H9 (cell line): ENCODE measurements around the gene TEX11. TPM values are rescaled to one million over a fixed set of nuclear protein-coding genes. Genes with fewer than 3 reads are reported as not detected.

Experiments
- DNase-seq: peaks from one replicate; pipeline ENCODE4 v3.0.0-alpha.2; 2017
- H2AFZ ChIP-seq: one replicate; pipeline ENCODE4 v1.6.1; 2013; ENCODE audit warnings: mild to moderate bottlenecking, low read length, control low read depth, moderate library complexity
- H2AK5ac ChIP-seq: 2 replicates; pipeline ENCODE4 v1.6.1; 2013; ENCODE audit warnings: low read length, control low read depth, mixed read lengths; ENCODE audit not compliant: insufficient read length
- H2BK120ac ChIP-seq: one replicate; pipeline ENCODE4 v1.6.1; 2013; ENCODE audit warnings: low read depth, mild to moderate bottlenecking, low read length, control low read depth, inconsistent platforms; ENCODE audit not compliant: poor library complexity, severe bottlenecking
- H2BK12ac ChIP-seq: 2 replicates; pipeline ENCODE4 v1.6.1; 2013; ENCODE audit warnings: low read length, control low read depth, mixed read lengths, low read depth; ENCODE audit not compliant: insufficient read length
- H2BK15ac ChIP-seq: 2 replicates; pipeline ENCODE4 v1.6.1; 2013; ENCODE audit warnings: low read depth, low read length, control low read depth
- H2BK20ac ChIP-seq: one replicate; pipeline ENCODE4 v1.6.1; 2013; ENCODE audit warnings: low read depth, mild to moderate bottlenecking, low read length, control low read depth, inconsistent platforms; ENCODE audit not compliant: poor library complexity, severe bottlenecking
- H2BK5ac ChIP-seq: 2 replicates; pipeline ENCODE4 v1.6.1; 2013; ENCODE audit warnings: low read length, control low read depth, mixed read lengths; ENCODE audit not compliant: insufficient read length
- H3K14ac ChIP-seq: 2 replicates; pipeline ENCODE4 v1.6.1; 2013; ENCODE audit warnings: low read length, control low read depth; ENCODE audit not compliant: insufficient read depth
- H3K18ac ChIP-seq: 2 replicates; pipeline ENCODE4 v1.6.1; 2013; ENCODE audit warnings: low read depth, mild to moderate bottlenecking, mixed read lengths, low read length, control low read depth; ENCODE audit not compliant: insufficient read length
- H3K23ac ChIP-seq: 2 replicates; pipeline ENCODE4 v1.6.1; 2013; ENCODE audit warnings: low read length, control low read depth, mixed read lengths, low read depth; ENCODE audit not compliant: insufficient read length
- H3K23me2 ChIP-seq: 2 replicates; pipeline ENCODE4 v1.6.1; 2013; ENCODE audit warnings: low read depth, mild to moderate bottlenecking, mixed read lengths, low read length, control low read depth; ENCODE audit not compliant: insufficient read length, poor library complexity, severe bottlenecking
- H3K27ac ChIP-seq: 2 replicates; pipeline ENCODE4 v1.5.1; 2013; ENCODE audit warnings: low read length, control low read depth, mixed read lengths, low read depth; ENCODE audit not compliant: insufficient read length
- H3K27me3 ChIP-seq: 2 replicates; pipeline ENCODE4 v1.6.1; 2013; ENCODE audit warnings: low read length, control low read depth, inconsistent platforms; ENCODE audit not compliant: insufficient read depth
- H3K4ac ChIP-seq: 2 replicates; pipeline ENCODE4 v1.6.1; 2013; ENCODE audit warnings: low read depth, mild to moderate bottlenecking, control low read depth, inconsistent platforms, low read length, moderate library complexity
- H3K4me1 ChIP-seq: 2 replicates; pipeline ENCODE4 v1.6.1; 2013; ENCODE audit warnings: low read length, control low read depth, inconsistent platforms; ENCODE audit not compliant: insufficient read depth
- H3K4me2 ChIP-seq: 2 replicates; pipeline ENCODE4 v1.6.1; 2013; ENCODE audit warnings: low read length, control low read depth, mixed read lengths; ENCODE audit not compliant: insufficient read length, insufficient read depth
- H3K56ac ChIP-seq: 2 replicates; pipeline ENCODE4 v1.6.1; 2013; ENCODE audit warnings: low read depth, mild to moderate bottlenecking, mixed read lengths, low read length, control low read depth; ENCODE audit not compliant: insufficient read length
- H3K79me1 ChIP-seq: 2 replicates; pipeline ENCODE4 v1.6.1; 2013; ENCODE audit warnings: low read depth, mild to moderate bottlenecking, moderate library complexity, low read length, control low read depth, inconsistent platforms; ENCODE audit not compliant: insufficient read depth, poor library complexity, severe bottlenecking
- H3K79me2 ChIP-seq: 2 replicates; pipeline ENCODE4 v1.6.1; 2013; ENCODE audit warnings: low read length, control low read depth, inconsistent platforms; ENCODE audit not compliant: insufficient read depth
- H3K9ac ChIP-seq: 2 replicates; pipeline ENCODE4 v1.6.1; 2013; ENCODE audit warnings: low read length, control low read depth, mixed read lengths; ENCODE audit not compliant: insufficient read length; ENCODE audit errors: extremely low read depth
- H3K9me3 ChIP-seq: one replicate; pipeline ENCODE4 v1.6.1; 2013; ENCODE audit warnings: low read depth, low read length, inconsistent platforms; ENCODE audit not compliant: control insufficient read depth
- H3T11ph ChIP-seq: one replicate; pipeline ENCODE4 v1.6.1; 2013; ENCODE audit warnings: mild to moderate bottlenecking, low read length, control low read depth, inconsistent platforms
- H4K20me1 ChIP-seq: one replicate; pipeline ENCODE4 v1.6.1; 2013; ENCODE audit not compliant: control insufficient read depth, insufficient read length, insufficient read depth
- H4K5ac ChIP-seq: 2 replicates; pipeline ENCODE4 v1.6.1; 2013; ENCODE audit warnings: low read depth, mild to moderate bottlenecking, mixed read lengths, low read length, control low read depth; ENCODE audit not compliant: insufficient read length
- H4K8ac ChIP-seq: replicated peaks from 2 replicates; pipeline ENCODE4 v1.6.1; 2013; ENCODE audit warnings: low read length, control low read depth, mixed read lengths, low read depth; ENCODE audit not compliant: insufficient read length
- H4K91ac ChIP-seq: 2 replicates; pipeline ENCODE4 v1.6.1; 2013; ENCODE audit warnings: low read depth, mild to moderate bottlenecking, moderate library complexity, mixed read lengths, low read length, control low read depth; ENCODE audit not compliant: insufficient read length
- H3K27ac Mint-ChIP-seq, 3 experiments: 2 replicates in 2 of 3; 3 replicates in 1 of 3; pipeline ENCODE4 v1.8.0; 2020 to 2021; ENCODE audit warnings: mixed read lengths in 3 of 3, mild to moderate bottlenecking in 1 of 3, moderate library complexity in 1 of 3
- H3K27me3 Mint-ChIP-seq: 2 replicates; pipeline ENCODE4 v1.8.0; 2021; ENCODE audit warnings: low read depth, mild to moderate bottlenecking, moderate library complexity, mixed read lengths
- H3K36me3 Mint-ChIP-seq, 3 experiments: 2 replicates in 2 of 3; 3 replicates in 1 of 3; pipeline ENCODE4 v1.8.0; 2020 to 2021; ENCODE audit warnings: low read depth in 3 of 3, mixed read lengths in 3 of 3; ENCODE audit not compliant: insufficient read depth in 1 of 3
- H3K4me1 Mint-ChIP-seq, 2 experiments: 2 replicates each; pipeline ENCODE4 v1.8.0; 2020; ENCODE audit warnings: mixed read lengths in 2 of 2
- H3K4me3 Mint-ChIP-seq, 2 experiments: 2 replicates in 1 of 2; 3 replicates in 1 of 2; pipeline ENCODE4 v1.8.0; 2020 to 2021; ENCODE audit warnings: mild to moderate bottlenecking in 2 of 2, mixed read lengths in 2 of 2, moderate library complexity in 1 of 2
- H3K9me3 Mint-ChIP-seq, 2 experiments: 2 replicates in 1 of 2; 3 replicates in 1 of 2; pipeline ENCODE4 v1.8.0; 2020; ENCODE audit warnings: mild to moderate bottlenecking in 2 of 2, mixed read lengths in 2 of 2, moderate library complexity in 1 of 2
- WGBS: extraction: QIAGEN DNeasy Blood & Tissue Kit; methylation state at CpG from one replicate; pipeline ENCODE4 v1.1.7; 2013; ENCODE audit warnings: missing lambda C conversion rate, low lambda C conversion rate, mixed read lengths; ENCODE audit not compliant: insufficient read length; ENCODE audit errors: extremely low coverage; 5-methylcytosine and 5-hydroxymethylcytosine counted together
- total RNA-seq: library from RNA; stranded (reverse); gene quantifications from 2 replicates; pipeline ENCODE4 v1.2.1, GENCODE V29; 2021
- TF ChIP-seq, protein P1 (sequence below): fragments of 200-600 bp; sonication (generic); conservative IDR thresholded peaks from 3 replicates; pipeline ENCODE4 v1.8.0; 2021; ENCODE audit warnings: antibody characterized with exemption, mild to moderate bottlenecking

TEX11 gene
- total RNA-seq, 1 experiment from 2014 or later = 0.22 TPM

DNA sequence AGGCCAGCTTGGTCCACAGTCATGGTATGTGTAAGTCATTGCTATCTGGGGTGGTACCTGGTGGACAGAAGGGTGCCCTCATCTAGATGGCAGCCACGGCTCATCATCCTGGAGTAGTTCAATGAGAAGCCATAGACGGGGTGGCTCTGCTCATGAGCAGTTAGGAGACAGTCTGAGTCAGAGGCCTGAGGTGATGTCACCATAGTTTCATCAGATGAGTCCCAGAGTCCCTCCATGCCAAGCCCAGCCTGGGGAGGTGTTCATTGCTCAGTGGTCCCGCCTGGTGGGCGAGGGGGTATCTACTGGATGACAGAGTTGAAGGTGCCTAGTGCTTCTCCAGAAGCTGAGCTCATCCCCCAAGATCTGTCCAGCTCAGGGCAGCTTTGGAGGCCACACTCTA lies 414.1 kb downstream of the TEX11 start:
- no peak overlapping the region for H4K91ac ChIP-seq
- H3T11ph ChIP-seq = no peak overlapping the region
- no peak overlapping the region for H4K8ac ChIP-seq
- H2BK5ac ChIP-seq = no peak overlapping the region
- H3K23me2 ChIP-seq = no peaks in the 10 kb centered on the region
- H4K5ac ChIP-seq = no peak overlapping the region
- H3K4me1 ChIP-seq = no peaks in the 10 kb centered on the region
- no peaks in the 10 kb centered on the region for H3K79me2 ChIP-seq
- no peak overlapping the region for H3K23ac ChIP-seq
- H3K4me2 ChIP-seq = no peak overlapping the region
- no peak overlapping the region for H3K9ac ChIP-seq
- H2BK15ac ChIP-seq = no peak overlapping the region
- no peak overlapping the region for H3K4ac ChIP-seq
- H3K27me3 ChIP-seq = no peaks in the 10 kb centered on the region
- no peak for DNase-seq
- H2AK5ac ChIP-seq = no peak overlapping the region
- H2BK120ac ChIP-seq = no peak overlapping the region
- H2BK20ac ChIP-seq = no peak overlapping the region
- WGBS = no CpG with 5 or more reads among the region's 4 CpGs
- no peak overlapping the region for H2AFZ ChIP-seq
- H3K27ac ChIP-seq = no peak overlapping the region
- no peak overlapping the region for H3K56ac ChIP-seq
- Mint-ChIP-seq H3K4me3 (no peak overlapping the region), H3K27me3 (no peaks in the 10 kb centered on the region), H3K36me3 (peaks cover 61 to 94% (median 84%) of the 10 kb centered on the region in 3 experiments), H3K9me3 (peaks cover 82 to 83% of the 10 kb centered on the region in 2 experiments), H3K27ac (no peak overlapping the region), H3K4me1 (no peaks in the 10 kb centered on the region)
- H3K18ac ChIP-seq = no peak overlapping the region
- no peak overlapping the region for H3K14ac ChIP-seq
- peaks cover 58% of the 10 kb centered on the region for H3K9me3 ChIP-seq
- H2BK12ac ChIP-seq = no peak overlapping the region
- H3K79me1 ChIP-seq = no peaks in the 10 kb centered on the region
- H4K20me1 ChIP-seq = no peaks in the 10 kb centered on the region
- TF ChIP-seq, protein P1, sequence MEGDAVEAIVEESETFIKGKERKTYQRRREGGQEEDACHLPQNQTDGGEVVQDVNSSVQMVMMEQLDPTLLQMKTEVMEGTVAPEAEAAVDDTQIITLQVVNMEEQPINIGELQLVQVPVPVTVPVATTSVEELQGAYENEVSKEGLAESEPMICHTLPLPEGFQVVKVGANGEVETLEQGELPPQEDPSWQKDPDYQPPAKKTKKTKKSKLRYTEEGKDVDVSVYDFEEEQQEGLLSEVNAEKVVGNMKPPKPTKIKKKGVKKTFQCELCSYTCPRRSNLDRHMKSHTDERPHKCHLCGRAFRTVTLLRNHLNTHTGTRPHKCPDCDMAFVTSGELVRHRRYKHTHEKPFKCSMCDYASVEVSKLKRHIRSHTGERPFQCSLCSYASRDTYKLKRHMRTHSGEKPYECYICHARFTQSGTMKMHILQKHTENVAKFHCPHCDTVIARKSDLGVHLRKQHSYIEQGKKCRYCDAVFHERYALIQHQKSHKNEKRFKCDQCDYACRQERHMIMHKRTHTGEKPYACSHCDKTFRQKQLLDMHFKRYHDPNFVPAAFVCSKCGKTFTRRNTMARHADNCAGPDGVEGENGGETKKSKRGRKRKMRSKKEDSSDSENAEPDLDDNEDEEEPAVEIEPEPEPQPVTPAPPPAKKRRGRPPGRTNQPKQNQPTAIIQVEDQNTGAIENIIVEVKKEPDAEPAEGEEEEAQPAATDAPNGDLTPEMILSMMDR = no peak
